Endothelial cell of umbilical vein (primary cell): ENCODE measurements around the gene USP47.

ENCODE experiments used
- CTCF ChIP-seq, 2 donors: IDR thresholded peaks; 1 replicate in 1 of 2; 2 replicates in 1 of 2; pipeline ENCODE4 v1.5.1; 2011; ENCODE audit warnings: low read length in 2 of 2, mild to moderate bottlenecking in 2 of 2, moderate library complexity in 2 of 2, control low read depth in 1 of 2, inconsistent platforms in 1 of 2, low read depth in 1 of 2; ENCODE audit not compliant: insufficient read depth in 1 of 2; ENCODE audit errors: extremely low read depth in 1 of 2
- EZH2 ChIP-seq: IDR thresholded peaks from 2 replicates; pipeline ENCODE4 v1.6.1; 2012; ENCODE audit warnings: borderline replicate concordance, low read depth, mild to moderate bottlenecking, moderate library complexity, low read length, inconsistent platforms; ENCODE audit not compliant: severe bottlenecking
- FOS ChIP-seq: IDR thresholded peaks from 2 replicates; pipeline ENCODE4 v1.6.1; 2011; ENCODE audit warnings: mild to moderate bottlenecking, low read length, moderate library complexity, borderline replicate concordance; ENCODE audit not compliant: insufficient read depth
- POLR2A ChIP-seq: IDR thresholded peaks from 2 replicates; pipeline ENCODE4 v1.6.1; 2012; ENCODE audit warnings: low read depth, mild to moderate bottlenecking, control low read depth, low read length

GRCh38 chr11:11910541-11910940 lies 68.8 kb downstream of the USP47 start:
- TF ChIP-seq FOS (no peak), EZH2 (no peak), POLR2A (no peak), CTCF (IDR thresholded peaks at IDR 0.05; ENCODE audit: extremely low read depth in 1 of 2, insufficient read depth in 1 of 2, low read depth in 1 of 2, low read length in 2 of 2) (no peak)
